Neural progenitor cell (in vitro differentiated cells): ENCODE results near the gene MRPL40.

Experiments used
- CTCF ChIP-seq: fragments of 200-600 bp; sonication (generic); IDR thresholded peaks from 2 replicates; pipeline ENCODE4 v1.5.1; 2017; ENCODE audit warnings: antibody characterized with exemption, mild to moderate bottlenecking
- EZH2 ChIP-seq: fragments of 200-600 bp; sonication (generic); IDR thresholded peaks from 2 replicates; pipeline ENCODE4 v1.6.1; 2017; ENCODE audit warnings: antibody characterized with exemption, mild to moderate bottlenecking, moderate library complexity

- TF ChIP-seq EZH2 (no peak), CTCF (no peak)
Observed at GRCh38 chr22:19424186-19424500, 8.2 kb upstream of the MRPL40 start.
